SK-N-SH (cell line): ENCODE data around the gene UNC13B.

Experiments
- CHD2 ChIP-seq: fragments of 150-350 bp; IDR thresholded peaks from 2 replicates; pipeline ENCODE4 v1.6.1; 2018; ENCODE audit warnings: low read length; ENCODE audit not compliant: partially characterized antibody
- CTCF ChIP-seq: fragments of 200-600 bp; sonication (generic); IDR thresholded peaks from 2 replicates; pipeline ENCODE4 v1.6.1; 2017; ENCODE audit warnings: antibody characterized with exemption, mild to moderate bottlenecking, moderate library complexity
- EP300 ChIP-seq, 2 experiments: IDR thresholded peaks; 2 replicates each; pipeline versions ENCODE4 v1.4.0 to v1.6.1; 2012; ENCODE audit warnings: borderline replicate concordance in 1 of 2, low read depth in 1 of 2, low read length in 1 of 2
- EZH2phosphoT487 ChIP-seq: fragments of 200-600 bp; sonication (generic); IDR thresholded peaks from 2 replicates; pipeline ENCODE4 v1.6.1; 2017; ENCODE audit warnings: low read depth, mixed run types, mild to moderate bottlenecking, antibody characterized with exemption, moderate library complexity, borderline replicate concordance
- GATA2 ChIP-seq: sonication (generic); formaldehyde crosslinking; IDR thresholded peaks from 2 replicates; pipeline ENCODE4 v1.5.0; 2020; ENCODE audit warnings: mild to moderate bottlenecking, missing genetic modification reagents
- NFIC ChIP-seq: IDR thresholded peaks from 2 replicates; pipeline ENCODE4 v1.4.0; 2012; ENCODE audit warnings: borderline replicate concordance
- POLR2AphosphoS5 ChIP-seq: IDR thresholded peaks from 2 replicates; pipeline ENCODE4 v1.6.1; 2012; ENCODE audit warnings: low read depth, low read length
- SIN3A ChIP-seq: IDR thresholded peaks from 2 replicates; pipeline ENCODE4 v1.6.1; 2012; ENCODE audit warnings: low read depth, mild to moderate bottlenecking, low read length, moderate library complexity, borderline replicate concordance
- TAF1 ChIP-seq: IDR thresholded peaks from 2 replicates; pipeline ENCODE4 v1.6.1; 2012; ENCODE audit warnings: low read depth, mild to moderate bottlenecking, low read length, moderate library complexity, borderline replicate concordance
- USF2 ChIP-seq: fragments of 150-350 bp; IDR thresholded peaks from 2 replicates; pipeline ENCODE4 v1.6.1; 2017; ENCODE audit warnings: antibody characterized with exemption, low read length, low read depth, borderline replicate concordance
- YY1 ChIP-seq: IDR thresholded peaks from 2 replicates; pipeline ENCODE4 v1.4.0; 2012; ENCODE audit warnings: low read depth, mild to moderate bottlenecking

- TF ChIP-seq CTCF (no peak), EP300 (IDR thresholded peaks at IDR 0.05; ENCODE audit: borderline replicate concordance in 1 of 2, low read depth in 1 of 2, low read length in 1 of 2) (no peak), POLR2AphosphoS5 (no peak), GATA2 (CRISPR knock-in tag) (no peak), USF2 (no peak), SIN3A (no peak), NFIC (no peak), CHD2 (no peak), TAF1 (no peak), EZH2phosphoT487 (no peak), YY1 (no peak)
These were observed 208.4 kb downstream of the UNC13B start for GRCh38 chr9:35370241-35370640.
